Testis (tissue), 3 donors: Measurements from ENCODE around the gene DEFB118. TPM values are rescaled to one million over a fixed set of nuclear protein-coding genes. Genes with fewer than 3 reads are reported as not detected.
"Not testable (repeated sequence)": the region's sequence is repeated elsewhere in the genome, so short reads cannot be mapped to it uniquely, and the experiment has no call there.

Experiments
- DNase-seq: peaks from one replicate; pipeline ENCODE4 v3.0.0-alpha.2; 2019
- H3K27ac ChIP-seq, 2 donors: fragments of 200-600 bp; sonication (generic); one replicate each; pipeline ENCODE4 v1.5.1; 2019
- H3K27me3 ChIP-seq: fragments of 200-600 bp; sonication (generic); one replicate; pipeline ENCODE4 v1.5.1; 2019
- H3K36me3 ChIP-seq: fragments of 200-600 bp; sonication (generic); one replicate; pipeline ENCODE4 v1.5.1; 2017; ENCODE audit warnings: low read depth; ENCODE audit errors: missing control alignments
- H3K4me1 ChIP-seq: fragments of 200-600 bp; sonication (generic); one replicate; pipeline ENCODE4 v1.5.1; 2019
- H3K4me3 ChIP-seq, 2 donors: fragments of 200-600 bp; sonication (generic); one replicate each; pipeline ENCODE4 v1.5.1; 2017 to 2019
- H3K9me3 ChIP-seq: fragments of 200-600 bp; sonication (generic); one replicate; pipeline ENCODE4 v1.5.1; 2017
- POLR2A ChIP-seq: fragments of 450-650 bp; IDR thresholded peaks from one replicate; pipeline ENCODE4 v1.6.1; 2017; ENCODE audit warnings: antibody characterized with exemption, mild to moderate bottlenecking, moderate library complexity
- WGBS, 2 donors: methylation state at CpG; one replicate each; pipeline ENCODE4 v1.1.5; 2018; 5-methylcytosine and 5-hydroxymethylcytosine counted together
- intact Hi-C: fragments of 100-400 bp; cut with DNase I; formaldehyde crosslinking; loops from one replicate; pipeline ENCODE4 v1.15.1; 2023; ENCODE audit warnings: low total_unique reads
- polyA plus RNA-seq: library from polyadenylated mRNA; stranded (reverse); fragments of 350-450 nt; fragmentation: Illumina TruSeq; extraction: RNeasy Lipid Tissue Mini Kit (QIAGEN cat#74804); gene quantifications from one replicate; pipeline ENCODE4 v1.2.3, GENCODE V29; 2014; ENCODE audit warnings: low read depth, low replicate concordance; ENCODE audit not compliant: insufficient read depth
- total RNA-seq, 2 donors: library from RNA; depleted of rRNA; stranded (reverse); fragments of >200 nt; gene quantifications; one replicate each; pipeline ENCODE4 v1.2.3, GENCODE V29; 2016
- TF ChIP-seq, protein P1 (sequence below), 3 experiments: fragments of 450-650 bp in 2 of 3; fragments of 200-600 bp in 1 of 3; sonication (generic) in 1 of 3; IDR thresholded peaks; one replicate each; pipeline ENCODE4 v1.5.1; 2016 to 2019; ENCODE audit warnings: antibody characterized with exemption in 3 of 3, mild to moderate bottlenecking in 2 of 3, moderate library complexity in 1 of 3

Gene DEFB118
- total and polyA plus RNA-seq, 3 donors from 2014 or later, result not detected

DNA sequence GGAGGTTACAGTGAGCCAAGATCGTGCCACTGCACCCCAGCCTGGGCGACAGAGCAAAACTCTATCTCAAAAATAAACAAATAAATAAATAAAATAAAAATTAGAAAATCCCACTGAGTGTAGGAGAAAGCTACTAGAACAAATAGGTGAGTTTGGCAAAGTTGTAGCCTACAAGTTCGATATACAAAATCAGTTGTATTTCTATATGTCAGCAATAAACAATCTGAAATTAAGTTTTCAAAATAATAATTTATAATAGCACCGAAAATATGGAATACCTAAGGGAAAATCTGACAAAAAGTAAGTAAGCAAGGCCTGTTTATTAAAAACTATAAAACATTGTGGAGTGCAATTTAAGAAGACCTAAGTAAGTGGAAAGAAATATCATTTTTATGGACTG is 5.1 kb upstream of the DEFB118 start:
- 74 to 85% methylated on average over 4 of the region's 4 CpGs for WGBS, 2 donors

DNA sequence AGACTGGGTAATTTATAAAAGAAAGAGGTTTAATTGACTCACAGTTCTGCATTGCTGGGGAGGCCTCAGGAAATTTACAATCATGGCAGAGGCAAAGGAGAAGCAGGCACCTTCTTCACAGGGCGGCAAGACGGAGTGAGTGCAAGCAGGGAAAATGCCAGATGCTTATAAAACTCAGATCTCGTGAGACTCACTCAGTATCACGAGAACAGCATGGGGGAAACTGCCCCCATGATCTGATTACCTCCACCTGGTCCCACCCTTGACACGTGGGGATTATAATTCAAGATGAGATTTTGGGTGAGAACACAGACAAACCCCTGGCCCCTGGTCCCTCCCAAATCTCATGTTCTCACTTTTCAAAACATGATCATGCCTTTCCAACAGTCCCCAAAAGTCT is 4.1 kb upstream of the DEFB118 start:
- H3K4me3 ChIP-seq, intact Hi-C loops, H3K27me3 ChIP-seq, DNase-seq, H3K4me1 ChIP-seq, H3K27ac ChIP-seq, H3K36me3 ChIP-seq, H3K9me3 ChIP-seq: not testable (repeated sequence)
- 39 to 67% methylated on average over 5 of the region's 5 CpGs for WGBS, 2 donors

More for the DNA sequence above, 5.1 kb upstream of the DEFB118 start:
- TF ChIP-seq, protein P1, sequence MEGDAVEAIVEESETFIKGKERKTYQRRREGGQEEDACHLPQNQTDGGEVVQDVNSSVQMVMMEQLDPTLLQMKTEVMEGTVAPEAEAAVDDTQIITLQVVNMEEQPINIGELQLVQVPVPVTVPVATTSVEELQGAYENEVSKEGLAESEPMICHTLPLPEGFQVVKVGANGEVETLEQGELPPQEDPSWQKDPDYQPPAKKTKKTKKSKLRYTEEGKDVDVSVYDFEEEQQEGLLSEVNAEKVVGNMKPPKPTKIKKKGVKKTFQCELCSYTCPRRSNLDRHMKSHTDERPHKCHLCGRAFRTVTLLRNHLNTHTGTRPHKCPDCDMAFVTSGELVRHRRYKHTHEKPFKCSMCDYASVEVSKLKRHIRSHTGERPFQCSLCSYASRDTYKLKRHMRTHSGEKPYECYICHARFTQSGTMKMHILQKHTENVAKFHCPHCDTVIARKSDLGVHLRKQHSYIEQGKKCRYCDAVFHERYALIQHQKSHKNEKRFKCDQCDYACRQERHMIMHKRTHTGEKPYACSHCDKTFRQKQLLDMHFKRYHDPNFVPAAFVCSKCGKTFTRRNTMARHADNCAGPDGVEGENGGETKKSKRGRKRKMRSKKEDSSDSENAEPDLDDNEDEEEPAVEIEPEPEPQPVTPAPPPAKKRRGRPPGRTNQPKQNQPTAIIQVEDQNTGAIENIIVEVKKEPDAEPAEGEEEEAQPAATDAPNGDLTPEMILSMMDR (IDR thresholded peaks at IDR 0.05), result no peak
- TF ChIP-seq POLR2A, result no peak
- intact Hi-C loops, result no loop called here
- Histone ChIP-seq H3K4me3 (no peak overlapping the region), H3K27me3 (no peaks in the 10 kb centered on the region), H3K9me3 (no peaks in the 10 kb centered on the region), H3K27ac (no peak overlapping the region), H3K4me1 (no peaks in the 10 kb centered on the region), H3K36me3 (no peaks in the 10 kb centered on the region)
- no peak for DNase-seq

DNA sequence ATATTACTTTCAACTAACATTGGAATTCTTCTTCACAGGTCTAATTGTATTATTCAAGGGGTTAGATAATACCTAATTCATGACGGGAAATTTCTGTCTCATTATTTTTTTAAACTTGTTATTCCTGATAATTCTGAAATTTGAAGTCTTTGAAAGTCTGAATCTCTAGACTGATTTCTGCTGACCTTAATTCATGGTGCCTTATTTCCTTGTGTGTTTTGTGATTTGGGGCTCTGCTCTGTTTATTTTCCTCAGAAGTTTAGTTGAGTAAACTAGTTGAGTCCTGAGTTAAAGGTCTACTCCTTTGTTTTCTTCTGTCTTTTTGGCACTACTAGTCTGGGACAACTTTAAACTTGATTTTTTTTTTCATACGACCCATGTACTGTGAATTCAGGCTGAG is 5.9 kb downstream of the DEFB118 start:
- no peak overlapping the region for H3K27ac ChIP-seq
- H3K27me3 ChIP-seq, result no peaks in the 10 kb centered on the region
- TF ChIP-seq, protein P1 (IDR thresholded peaks at IDR 0.05), result no peak
- TF ChIP-seq POLR2A, result no peak
- no peaks in the 10 kb centered on the region for H3K4me1 ChIP-seq
- no peaks in the 10 kb centered on the region for H3K9me3 ChIP-seq
- H3K4me3 ChIP-seq, result no peak overlapping the region
- no peak for DNase-seq
- intact Hi-C loops, result no loop called here
- no peaks in the 10 kb centered on the region for H3K36me3 ChIP-seq
- WGBS, 2 donors, result 78 to 80% methylated on average over 2 of the region's 2 CpGs

DNA sequence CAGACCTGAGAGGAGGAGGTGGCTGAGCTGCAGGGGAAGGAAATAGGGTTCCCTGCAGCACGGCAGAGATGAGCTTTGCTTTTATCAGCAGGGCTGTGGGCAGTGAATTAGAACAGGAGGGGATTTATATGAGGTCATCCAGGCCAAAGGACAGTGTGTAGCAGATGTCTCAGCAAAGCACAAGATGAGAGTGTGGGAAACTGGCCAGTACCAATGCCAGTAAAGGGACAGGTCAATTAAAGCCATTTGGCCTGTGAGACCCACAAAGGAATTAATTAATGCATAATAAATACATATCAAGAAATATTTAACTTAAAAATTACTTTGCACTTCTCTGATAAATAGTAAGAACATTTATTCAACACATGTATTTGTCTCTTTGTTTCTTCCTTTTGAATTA is 22.1 kb downstream of the DEFB118 start, which contains the start of gene DEFB119:
Gene DEFB119, minus strand, starts transcription at position 101 of the 400 bp plus-strand sequence. CDS start 107 bp downstream, outside the sequence.
- TF ChIP-seq, protein P1 (IDR thresholded peaks at IDR 0.05), result no peak
- TF ChIP-seq POLR2A, result no peak
- Histone ChIP-seq H3K36me3 (no peaks in the 10 kb centered on the region), H3K4me3 (peak within 1 kb of the TSS; percentile 31 to 58), H3K27me3 (no peaks in the 10 kb centered on the region), H3K27ac (peak within 1 kb of the TSS; percentile 52 to 70), H3K9me3 (no peaks in the 10 kb centered on the region), H3K4me1 (peaks cover 9% of the 10 kb centered on the region)
- DNase-seq, result peak; percentile 83
- WGBS, 2 donors, result 35 to 50% methylated on average over 1 of the region's 1 CpG
- intact Hi-C loops, result no loop called here

DNA sequence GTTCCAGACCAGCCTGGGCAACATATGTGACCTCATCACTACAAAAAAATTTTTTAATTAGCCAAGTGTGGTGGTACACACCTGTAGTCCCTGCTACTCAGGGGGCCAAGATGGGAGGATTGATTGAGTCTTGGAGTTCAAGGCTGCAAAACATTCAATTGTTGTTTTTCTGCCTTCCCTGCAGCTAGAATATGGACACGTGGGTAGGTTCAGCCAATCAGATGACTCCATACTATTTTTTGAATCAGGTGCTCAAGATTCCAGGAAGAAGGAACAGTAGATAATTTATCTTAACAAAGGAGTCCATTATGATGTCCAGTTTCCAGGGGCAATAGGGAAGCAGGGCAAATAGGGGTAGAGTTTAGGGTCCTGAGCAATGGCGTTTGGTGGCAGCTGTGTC is 24.4 kb downstream of the DEFB118 start:
- 45 to 46% methylated on average over 2 of the region's 2 CpGs for WGBS, 2 donors
- no peaks in the 10 kb centered on the region for H3K27me3 ChIP-seq
- peak overlapping the region in 1 of 2 donors; percentile 48 for H3K27ac ChIP-seq
- intact Hi-C loops, result no loop called here
- no peak overlapping the region for H3K4me3 ChIP-seq
- no peak for DNase-seq
- H3K4me1 ChIP-seq, result peaks cover 9% of the 10 kb centered on the region
- TF ChIP-seq, protein P1 (IDR thresholded peaks at IDR 0.05), result no peak
- TF ChIP-seq POLR2A, result no peak
- no peaks in the 10 kb centered on the region for H3K36me3 ChIP-seq
- H3K9me3 ChIP-seq, result no peaks in the 10 kb centered on the region
